22Rv1 (cell line): Measurements from ENCODE around the gene ADAMTS18.

Experiments used
- ZFX ChIP-seq: fragments of 450-650 bp; IDR thresholded peaks from 2 replicates; pipeline ENCODE4 v1.6.1; 2017; ENCODE audit warnings: antibody characterized with exemption, borderline replicate concordance
- TF ChIP-seq, protein P1 (sequence below): fragments of 450-650 bp; IDR thresholded peaks from 2 replicates; pipeline ENCODE4 v1.5.1; 2017; ENCODE audit warnings: mild to moderate bottlenecking

DNA sequence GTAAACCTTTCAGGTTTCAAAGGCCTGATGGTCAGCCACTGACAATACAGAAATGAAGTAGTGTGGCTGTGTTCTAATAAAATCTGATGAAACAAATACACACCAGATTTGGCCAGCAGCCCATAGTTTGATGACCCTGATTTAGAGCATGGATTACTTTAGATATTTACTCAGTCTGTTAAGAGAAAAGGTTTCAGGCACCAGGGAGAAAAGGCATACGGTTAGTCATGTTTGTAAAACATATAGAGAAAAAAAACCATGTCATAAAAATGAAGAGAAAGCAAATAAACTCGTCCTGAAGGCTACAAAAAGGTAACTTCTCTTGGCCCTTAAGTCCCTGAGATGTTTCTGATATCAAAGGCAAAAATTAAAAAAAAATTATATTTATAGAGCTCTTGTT lies 112.1 kb downstream of the ADAMTS18 start:
- TF ChIP-seq, protein P1, sequence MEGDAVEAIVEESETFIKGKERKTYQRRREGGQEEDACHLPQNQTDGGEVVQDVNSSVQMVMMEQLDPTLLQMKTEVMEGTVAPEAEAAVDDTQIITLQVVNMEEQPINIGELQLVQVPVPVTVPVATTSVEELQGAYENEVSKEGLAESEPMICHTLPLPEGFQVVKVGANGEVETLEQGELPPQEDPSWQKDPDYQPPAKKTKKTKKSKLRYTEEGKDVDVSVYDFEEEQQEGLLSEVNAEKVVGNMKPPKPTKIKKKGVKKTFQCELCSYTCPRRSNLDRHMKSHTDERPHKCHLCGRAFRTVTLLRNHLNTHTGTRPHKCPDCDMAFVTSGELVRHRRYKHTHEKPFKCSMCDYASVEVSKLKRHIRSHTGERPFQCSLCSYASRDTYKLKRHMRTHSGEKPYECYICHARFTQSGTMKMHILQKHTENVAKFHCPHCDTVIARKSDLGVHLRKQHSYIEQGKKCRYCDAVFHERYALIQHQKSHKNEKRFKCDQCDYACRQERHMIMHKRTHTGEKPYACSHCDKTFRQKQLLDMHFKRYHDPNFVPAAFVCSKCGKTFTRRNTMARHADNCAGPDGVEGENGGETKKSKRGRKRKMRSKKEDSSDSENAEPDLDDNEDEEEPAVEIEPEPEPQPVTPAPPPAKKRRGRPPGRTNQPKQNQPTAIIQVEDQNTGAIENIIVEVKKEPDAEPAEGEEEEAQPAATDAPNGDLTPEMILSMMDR: no peak
- no peak for TF ChIP-seq ZFX
